DOHH2 (cell line): ENCODE results near the gene COL4A1.

Experiments
- CTCF ChIP-seq: fragments of 200-600 bp; sonication (generic); IDR thresholded peaks from one replicate; pipeline ENCODE4 v1.5.1; 2014; ENCODE audit warnings: antibody characterized with exemption, mild to moderate bottlenecking, low read depth, low read length; ENCODE audit not compliant: poor library complexity, severe bottlenecking
- EZH2phosphoT487 ChIP-seq: fragments of 200-600 bp; sonication (generic); IDR thresholded peaks from 2 replicates; pipeline ENCODE4 v1.6.1; 2017; ENCODE audit warnings: borderline replicate concordance, mild to moderate bottlenecking, antibody characterized with exemption, low read length, moderate library complexity, mixed read lengths

DNA sequence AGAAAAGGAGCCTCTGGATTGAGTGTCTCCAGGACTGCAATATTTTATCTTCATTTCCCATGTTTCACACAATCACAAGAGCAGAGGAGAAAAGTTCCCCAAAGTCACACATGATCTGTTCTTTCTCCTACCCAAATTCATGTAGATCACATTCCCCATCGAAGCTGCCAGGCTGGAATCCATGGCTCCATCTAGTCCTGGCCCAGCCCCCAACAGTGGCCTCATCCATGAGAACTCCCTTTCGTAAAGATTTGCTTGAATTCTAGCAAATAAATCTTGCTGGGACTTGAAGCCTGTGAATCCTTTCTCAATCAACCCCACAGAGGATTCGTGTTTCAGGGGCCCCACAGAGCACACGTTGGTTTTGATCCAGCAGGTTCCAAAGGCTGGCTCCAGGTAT is 109.5 kb downstream of the COL4A1 start:
- TF ChIP-seq CTCF: no peak
- no peak for TF ChIP-seq EZH2phosphoT487
